T-cell (primary cell): ENCODE results near the gene TMEM54. TPM values are rescaled to one million over a fixed set of nuclear protein-coding genes. Genes with fewer than 3 reads are reported as not detected.
A peak's percentile ranks its signal among the peaks of the same experiment; 100 is the strongest.

Source experiments
- ATAC-seq, 4 experiments: fragments of 200-7000 bp in 3 of 4; fragments of 150-1000 bp in 1 of 4; cut with Tn5 transposase; replicated peaks in 1 of 4; 1 replicate in 3 of 4; 2 replicates in 1 of 4; pipeline ENCODE4 v1.10.0; 2021; ENCODE audit warnings: moderate library complexity in 3 of 4, mild to moderate bottlenecking in 2 of 4, moderate number of reproducible peaks in 1 of 4
- CTCF ChIA-PET, 2 donors: fragments of 300-600 bp; sonication (Branson Sonifier 250); formaldehyde crosslinking; loops; one replicate each; lab custom pipeline; 2022; ENCODE audit warnings: antibody characterized with exemption in 2 of 2; lab: Charles Lee
- POLR2A ChIA-PET, 2 donors: fragments of 300-600 bp; sonication (Branson Sonifier 250); formaldehyde crosslinking; loops; one replicate each; lab custom pipeline; 2022; ENCODE audit warnings: antibody characterized with exemption in 2 of 2; lab: Charles Lee
- DNase-seq, 35 experiments: peaks; one replicate each; pipeline versions ENCODE4 v3.0.0 to v3.0.0-alpha.2; 2013 to 2023
- H3K27ac ChIP-seq: one replicate; pipeline ENCODE4 v1.5.1; 2013; ENCODE audit warnings: low read length
- H3K27me3 ChIP-seq, 2 experiments: replicated peaks in 1 of 2; 1 replicate in 1 of 2; 2 replicates in 1 of 2; pipeline versions ENCODE4 v1.6.1 to v1.7.0; 2013; ENCODE audit warnings: low read length in 1 of 2, mixed read lengths in 1 of 2; ENCODE audit not compliant: control insufficient read depth in 2 of 2, insufficient read depth in 2 of 2; ENCODE audit errors: extremely low read depth in 1 of 2
- H3K36me3 ChIP-seq, 2 donors: 1 replicate in 1 of 2; 2 replicates in 1 of 2; pipeline versions ENCODE4 v1.6.1 to v1.7.0; 2013; ENCODE audit warnings: low read length in 1 of 2; ENCODE audit not compliant: control insufficient read depth in 2 of 2, insufficient read depth in 1 of 2; ENCODE audit errors: extremely low read depth in 1 of 2
- H3K4me1 ChIP-seq, 2 experiments: 1 replicate in 1 of 2; 2 replicates in 1 of 2; pipeline versions ENCODE4 v1.6.1 to v1.7.0; 2013; ENCODE audit warnings: low read length in 2 of 2, mixed read lengths in 1 of 2; ENCODE audit not compliant: insufficient read depth in 2 of 2, control insufficient read depth in 1 of 2; ENCODE audit errors: extremely low read depth in 1 of 2
- H3K4me3 ChIP-seq, 2 donors: 1 replicate in 1 of 2; 2 replicates in 1 of 2; pipeline versions ENCODE4 v1.5.1 to v1.7.0; 2013; ENCODE audit warnings: mild to moderate bottlenecking in 2 of 2, low read length in 1 of 2, moderate library complexity in 1 of 2; ENCODE audit not compliant: control insufficient read depth in 1 of 2; ENCODE audit errors: extremely low read depth in 1 of 2
- H3K9me3 ChIP-seq: 2 replicates; pipeline ENCODE4 v1.7.0; 2013
- H3K27ac Mint-ChIP-seq, 2 donors: one replicate each; pipeline ENCODE4 v1.8.0; 2020 to 2021; ENCODE audit warnings: mild to moderate bottlenecking in 2 of 2, mixed read lengths in 2 of 2
- H3K27me3 Mint-ChIP-seq, 2 donors: one replicate each; pipeline ENCODE4 v1.8.0; 2021 to 2022; ENCODE audit warnings: mixed read lengths in 2 of 2
- H3K36me3 Mint-ChIP-seq: one replicate; pipeline ENCODE4 v1.8.0; 2021; ENCODE audit warnings: mixed read lengths
- H3K4me1 Mint-ChIP-seq, 3 donors: one replicate each; pipeline ENCODE4 v1.8.0; 2020 to 2022; ENCODE audit warnings: mixed read lengths in 3 of 3, mild to moderate bottlenecking in 1 of 3
- H3K4me3 Mint-ChIP-seq, 3 donors: one replicate each; pipeline ENCODE4 v1.8.0; 2020 to 2022; ENCODE audit warnings: mild to moderate bottlenecking in 3 of 3, mixed read lengths in 3 of 3, moderate library complexity in 3 of 3
- H3K9me3 Mint-ChIP-seq, 3 donors: one replicate each; pipeline ENCODE4 v1.8.0; 2020 to 2022; ENCODE audit warnings: mixed read lengths in 3 of 3
- WGBS: methylation state at CpG from one replicate; pipeline ENCODE4 v1.1.5; 2013; ENCODE audit warnings: missing lambda C conversion rate; ENCODE audit not compliant: insufficient coverage; 5-methylcytosine and 5-hydroxymethylcytosine counted together
- total RNA-seq, 35 experiments: library from RNA in 6 of 35; stranded (reverse) in 6 of 35; fragments of 120-200 nt in 1 of 35; gene quantifications; one replicate each; pipeline versions ENCODE4 v1.2.1 to v1.2.4 and lab custom pipeline; 2013 to 2026

TMEM54 gene
- total RNA-seq, 5 donors from 2014 or later (not counting 1 experiment from before 2014, with no cell fraction given): 0.35 to 0.64 TPM; not detected in 3

DNA sequence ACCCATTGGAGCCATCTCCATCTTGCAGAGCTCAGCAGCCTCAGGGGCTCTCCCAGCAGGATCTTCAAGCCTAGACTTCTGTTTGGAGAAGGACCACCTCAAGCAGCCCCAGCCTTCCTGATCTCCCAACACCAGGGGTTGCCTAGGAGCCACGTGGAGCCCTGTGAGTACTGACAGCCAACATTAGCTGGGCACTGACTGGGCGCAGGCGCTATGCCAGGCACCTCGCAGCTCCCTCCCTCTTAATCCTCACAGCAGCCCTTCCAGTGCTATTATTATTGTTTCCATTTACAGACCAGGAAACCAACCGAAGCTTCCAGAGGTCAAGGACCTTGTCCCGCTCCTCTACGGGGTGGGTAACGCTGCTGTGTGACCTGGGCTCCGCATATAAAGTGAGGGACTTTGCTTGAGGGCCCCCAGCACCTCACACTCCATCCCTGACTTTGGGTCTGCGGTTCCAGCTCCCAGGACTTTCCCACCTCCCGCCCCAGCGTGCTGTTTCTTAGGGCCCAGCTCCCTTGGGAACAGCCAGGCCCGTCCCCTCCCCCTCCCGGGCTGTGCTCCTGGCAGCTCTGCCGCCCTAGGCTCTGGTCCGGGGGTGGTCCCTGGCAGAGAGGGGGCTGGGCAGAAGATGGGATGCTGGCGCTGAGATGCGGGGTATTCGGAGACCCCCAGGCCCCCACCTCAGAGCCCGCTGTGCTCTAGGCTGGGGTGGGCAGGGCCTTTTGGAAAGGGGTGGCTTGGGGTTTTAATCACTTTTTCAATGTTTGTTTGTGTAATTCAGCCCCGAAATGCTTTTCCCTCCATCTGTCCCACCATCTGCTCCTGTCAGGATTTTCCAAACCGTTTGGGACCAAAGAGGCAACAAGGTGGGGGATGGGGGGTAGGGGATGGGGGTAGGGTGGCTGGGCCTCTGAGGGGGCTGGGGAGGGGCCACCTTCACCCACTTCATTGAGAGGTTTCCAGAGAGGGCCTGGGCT, 19.0 kb downstream of the TMEM54 start:
- no peak for DNase-seq
- no peak overlapping the region for H3K4me3 Mint-ChIP-seq
- Histone ChIP-seq H3K27ac (no peak overlapping the region), H3K4me1 (peaks cover 0 to 9% of the 10 kb centered on the region in 2 experiments), H3K9me3 (no peaks in the 10 kb centered on the region), H3K36me3 (no peaks in the 10 kb centered on the region), H3K4me3 (no peak overlapping the region), H3K27me3 (peaks cover 4 to 70% of the 10 kb centered on the region in 2 experiments)
- H3K4me1 Mint-ChIP-seq: peaks cover 1 to 9% (median 7%) of the 10 kb centered on the region in 3 donors
- POLR2A ChIA-PET: no interaction called here
- 57% methylated on average over 10 of the region's 22 CpGs for WGBS
- H3K27me3 Mint-ChIP-seq: peaks cover 47% of the 10 kb centered on the region in 2 donors
- no peak overlapping the region for H3K27ac Mint-ChIP-seq
- H3K9me3 Mint-ChIP-seq: no peaks in the 10 kb centered on the region
- CTCF ChIA-PET: no interaction called here
- no peak for ATAC-seq
- H3K36me3 Mint-ChIP-seq: no peaks in the 10 kb centered on the region

DNA sequence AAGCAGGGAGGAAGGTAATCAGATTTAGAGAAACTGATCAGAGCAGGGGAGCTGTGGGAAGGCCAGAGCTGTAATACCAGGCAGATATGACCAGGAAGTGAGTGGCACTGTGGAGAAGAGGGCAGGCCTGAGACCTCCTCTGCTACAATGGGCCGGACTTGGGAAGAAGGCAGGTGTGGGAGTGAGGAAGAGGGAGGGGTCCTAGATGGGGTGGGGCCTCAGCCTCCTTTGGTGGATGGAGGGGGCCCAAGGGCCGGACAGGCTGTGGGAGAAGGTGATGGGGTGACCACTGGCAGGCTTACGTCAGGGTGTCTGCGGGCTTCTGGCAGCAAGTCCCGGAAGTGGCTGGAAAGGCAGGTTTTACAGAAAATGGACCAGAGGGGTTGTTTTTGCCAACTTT, 19.9 kb downstream of the TMEM54 start:
- CTCF ChIA-PET: no interaction called here
- Histone ChIP-seq H3K27me3 (peaks cover 3 to 69% of the 10 kb centered on the region in 2 experiments), H3K4me1 (peaks cover 0 to 9% of the 10 kb centered on the region in 2 experiments), H3K27ac (no peak overlapping the region), H3K36me3 (no peaks in the 10 kb centered on the region), H3K4me3 (no peak overlapping the region), H3K9me3 (no peaks in the 10 kb centered on the region)
- Mint-ChIP-seq H3K9me3 (no peaks in the 10 kb centered on the region), H3K4me3 (no peak overlapping the region), H3K36me3 (no peaks in the 10 kb centered on the region), H3K27ac (no peak overlapping the region), H3K27me3 (peaks cover 41 to 48% of the 10 kb centered on the region in 2 donors), H3K4me1 (peaks cover 2 to 7% (median 6%) of the 10 kb centered on the region in 3 donors)
- DNase-seq (no peak), ATAC-seq (peak in 1 of 4 experiments; percentile 25)
- 81% methylated on average over 3 of the region's 5 CpGs for WGBS
- POLR2A ChIA-PET: no interaction called here

DNA sequence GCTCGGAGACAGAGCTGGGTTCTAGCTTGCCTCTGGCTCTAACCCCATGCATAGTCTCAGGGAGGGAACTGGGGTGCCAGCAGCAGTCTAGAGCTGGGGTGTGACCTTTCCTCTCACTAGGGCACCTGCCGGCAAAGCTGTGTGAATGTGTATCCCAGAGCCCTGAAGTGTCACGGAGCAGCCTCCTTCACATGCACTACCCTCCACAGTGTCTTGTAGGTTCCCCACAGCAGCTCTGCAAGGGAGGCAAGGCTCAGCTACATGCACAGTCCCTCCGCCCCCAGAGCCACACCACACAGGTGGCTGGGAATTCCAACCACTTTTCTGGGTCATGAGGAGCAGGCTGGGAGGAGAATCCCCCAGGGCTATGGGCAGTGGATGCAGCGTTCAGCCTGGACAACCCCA, 22.6 kb downstream of the TMEM54 start:
- ChIA-PET CTCF (no interaction called here), POLR2A (interaction anchor here in 1 of 2 donors (0.7 kb wide), 2 partner anchors 28 to 199 kb away, joined by 3 to 4 read pairs; no protein-coding TSS in a partner anchor)
- no peaks in the 10 kb centered on the region for H3K36me3 Mint-ChIP-seq
- Histone ChIP-seq H3K27ac (no peak overlapping the region), H3K9me3 (no peaks in the 10 kb centered on the region), H3K4me3 (no peak overlapping the region), H3K36me3 (no peaks in the 10 kb centered on the region), H3K27me3 (peaks cover 3 to 62% of the 10 kb centered on the region in 2 experiments), H3K4me1 (peaks cover 0 to 7% of the 10 kb centered on the region in 2 experiments)
- WGBS: 90% methylated on average over 3 of the region's 5 CpGs
- H3K27me3 Mint-ChIP-seq: peaks cover 37 to 49% of the 10 kb centered on the region in 2 donors
- H3K9me3 Mint-ChIP-seq: no peaks in the 10 kb centered on the region
- no peak overlapping the region for H3K4me3 Mint-ChIP-seq
- H3K4me1 Mint-ChIP-seq: peaks cover 0 to 1% (median 0%) of the 10 kb centered on the region in 3 donors
- ATAC-seq: no peak
- no peak for DNase-seq
- H3K27ac Mint-ChIP-seq: no peak overlapping the region

DNA sequence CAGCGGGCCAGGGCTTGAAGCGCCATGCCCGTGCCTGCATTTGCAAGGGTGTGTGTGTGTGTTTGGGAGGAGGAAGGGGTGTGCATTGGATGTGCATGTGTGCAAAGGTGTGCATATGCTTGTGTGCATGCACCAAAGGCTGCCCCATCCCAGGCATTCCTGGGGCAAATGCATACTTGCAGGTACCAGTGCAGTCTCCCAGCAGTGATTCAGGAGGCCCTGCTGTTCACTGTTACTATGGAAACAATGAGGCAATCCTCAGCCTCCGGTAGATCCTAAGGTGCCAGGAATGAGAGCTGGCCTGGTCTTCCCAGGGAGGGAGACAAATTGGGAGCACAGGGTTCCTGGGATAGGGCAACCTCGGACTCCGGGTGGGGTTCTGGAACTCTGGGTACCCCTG, 23.0 kb downstream of the TMEM54 start:
- POLR2A ChIA-PET: no interaction called here
- CTCF ChIA-PET: no interaction called here
- Histone ChIP-seq H3K4me3 (no peak overlapping the region), H3K27me3 (peaks cover 3 to 63% of the 10 kb centered on the region in 2 experiments), H3K27ac (no peak overlapping the region), H3K36me3 (no peaks in the 10 kb centered on the region), H3K9me3 (no peaks in the 10 kb centered on the region), H3K4me1 (peaks cover 0 to 7% of the 10 kb centered on the region in 2 experiments)
- H3K9me3 Mint-ChIP-seq: no peaks in the 10 kb centered on the region
- 95% methylated on average over 4 of the region's 6 CpGs for WGBS
- ATAC-seq (no peak), DNase-seq (no peak)
- no peak overlapping the region for H3K27ac Mint-ChIP-seq
- H3K36me3 Mint-ChIP-seq: no peaks in the 10 kb centered on the region
- H3K4me3 Mint-ChIP-seq: no peak overlapping the region
- peaks cover 0 to 1% (median 0%) of the 10 kb centered on the region in 3 donors for H3K4me1 Mint-ChIP-seq
- peaks cover 34 to 45% of the 10 kb centered on the region in 2 donors for H3K27me3 Mint-ChIP-seq

DNA sequence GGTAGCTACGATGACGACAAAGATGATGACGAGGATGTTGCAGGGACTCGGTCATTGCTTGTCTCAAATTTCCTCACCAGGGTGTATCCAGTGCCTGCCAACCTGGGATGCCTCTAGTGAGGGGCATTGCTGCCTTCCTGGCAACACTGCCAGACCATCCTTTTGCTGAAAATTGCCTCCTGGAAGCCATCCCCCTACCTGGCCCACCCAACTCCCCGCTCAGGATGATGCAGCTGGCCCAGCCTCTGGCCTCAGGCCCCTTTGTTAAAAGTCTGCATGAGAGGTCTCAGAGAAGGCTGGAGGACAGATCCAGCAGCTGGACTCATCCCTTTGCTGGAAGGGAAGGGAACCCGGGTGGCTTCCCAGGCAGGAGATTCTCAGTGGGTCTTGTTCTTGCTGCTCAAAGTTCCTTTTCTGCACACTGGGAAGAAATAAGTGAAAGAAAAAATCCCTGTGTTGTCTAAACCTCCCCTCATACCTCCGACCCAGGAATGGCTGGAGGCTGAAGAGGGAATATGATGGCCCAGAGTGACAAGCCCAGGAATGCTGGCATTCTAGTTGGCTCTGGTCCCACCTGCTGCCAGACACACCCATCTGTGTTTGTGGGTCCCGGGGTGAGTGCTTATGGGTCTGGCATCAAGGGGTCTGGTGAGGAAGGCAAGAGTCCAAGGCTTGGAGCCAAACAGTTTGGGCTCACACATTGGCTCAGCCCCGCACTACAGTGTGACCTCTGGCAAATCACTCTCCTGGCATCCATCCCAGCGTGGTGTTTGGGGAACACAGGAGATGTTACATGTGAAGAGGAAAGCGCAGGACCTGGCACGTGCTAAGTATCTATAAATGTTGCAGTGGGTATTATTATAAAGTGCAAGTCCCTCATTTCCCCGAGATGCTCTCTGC, 23.7 kb downstream of the TMEM54 start:
- DNase-seq (no peak), ATAC-seq (no peak)
- H3K27ac ChIP-seq: no peak overlapping the region
- no peak overlapping the region for H3K27ac Mint-ChIP-seq
- peaks cover 3 to 69% of the 10 kb centered on the region in 2 experiments for H3K27me3 ChIP-seq
- no peak overlapping the region for H3K4me3 ChIP-seq
- H3K36me3 ChIP-seq: no peaks in the 10 kb centered on the region
- H3K4me1 ChIP-seq: peaks cover 0 to 11% of the 10 kb centered on the region in 2 experiments
- H3K27me3 Mint-ChIP-seq: peaks cover 39 to 51% of the 10 kb centered on the region in 2 donors
- H3K4me1 Mint-ChIP-seq: peaks cover 0 to 3% (median 1%) of the 10 kb centered on the region in 3 donors
- CTCF ChIA-PET: no interaction called here
- H3K9me3 ChIP-seq: no peaks in the 10 kb centered on the region
- H3K36me3 Mint-ChIP-seq: no peaks in the 10 kb centered on the region
- H3K4me3 Mint-ChIP-seq: no peak overlapping the region
- POLR2A ChIA-PET: no interaction called here
- H3K9me3 Mint-ChIP-seq: no peaks in the 10 kb centered on the region
- WGBS: 84% methylated on average over 10 of the region's 13 CpGs
